Esophagus mucosa (tissue), 1 donor: ENCODE data around the gene ZNF32. TPM values are rescaled to one million over a fixed set of nuclear protein-coding genes. Genes with fewer than 3 reads are reported as not detected.
"Not testable (repeated sequence)": the region's sequence is repeated elsewhere in the genome, so short reads cannot be mapped to it uniquely, and the experiment has no call there.

ENCODE experiments used
- ATAC-seq: fragments of 200-7000 bp; cut with Tn5 transposase; one replicate; pipeline ENCODE4 v1.9.1; 2020
- total RNA-seq: library from RNA; stranded (reverse); gene quantifications from one replicate; pipeline ENCODE4 v1.2.4, GENCODE V29; 2023
- donor health status: DM: yes; HTN: yes; CAD: no.

ZNF32 gene
- total RNA-seq, 1 donor from 2014 or later: 16.8 TPM

GRCh38 chr10:43680035-43680434 is 31.4 kb upstream of the ZNF32 start:
- no peak for ATAC-seq

- ATAC-seq: peak; percentile 97
These were observed 30.8 kb upstream of the ZNF32 start for GRCh38 chr10:43679509-43679908.

GRCh38 chr10:43678654-43679053 is 30.0 kb upstream of the ZNF32 start:
- no peak for ATAC-seq

GRCh38 chr10:43676901-43677300 is 28.2 kb upstream of the ZNF32 start:
- ATAC-seq: no peak

- ATAC-seq: no peak
These were observed 27.6 kb upstream of the ZNF32 start for GRCh38 chr10:43676331-43676730.

GRCh38 chr10:43674553-43675210 is 26.0 kb upstream of the ZNF32 start:
- ATAC-seq: no peak

GRCh38 chr10:43673471-43673870 is 24.8 kb upstream of the ZNF32 start:
- no peak for ATAC-seq

- ATAC-seq: peak; percentile 69
These were observed 23.2 kb upstream of the ZNF32 start for GRCh38 chr10:43671659-43672531.

- no peak for ATAC-seq
These were observed 20.7 kb upstream of the ZNF32 start for GRCh38 chr10:43669386-43669785.

GRCh38 chr10:43667761-43668386 is 19.2 kb upstream of the ZNF32 start:
- ATAC-seq: no peak

- no peak for ATAC-seq
These were observed 18.6 kb upstream of the ZNF32 start for GRCh38 chr10:43667317-43667731.

GRCh38 chr10:43666552-43666951 is 17.9 kb upstream of the ZNF32 start:
- no peak for ATAC-seq

- ATAC-seq: no peak
These were observed 16.4 kb upstream of the ZNF32 start for GRCh38 chr10:43665054-43665453.

GRCh38 chr10:43658227-43658626 is 9.5 kb upstream of the ZNF32 start:
- no peak for ATAC-seq

- ATAC-seq: no peak
These were observed 6.6 kb upstream of the ZNF32 start for GRCh38 chr10:43655311-43655710.

GRCh38 chr10:43653746-43654145 is 5.1 kb upstream of the ZNF32 start:
- ATAC-seq: no peak

GRCh38 chr10:43649185-43649523 is 473 bp upstream of the ZNF32 start:
- no peak for ATAC-seq

- no peak for ATAC-seq
These were observed 635 bp downstream of the ZNF32 start for GRCh38 chr10:43648095-43648397.

- no peak for ATAC-seq
These were observed 1.1 kb downstream of the ZNF32 start for GRCh38 chr10:43647576-43647975.

- no peak for ATAC-seq
These were observed 2.8 kb downstream of the ZNF32 start for GRCh38 chr10:43645866-43646265.

GRCh38 chr10:43644252-43644651 is 4.4 kb downstream of the ZNF32 start:
- ATAC-seq: no peak

- no peak for ATAC-seq
These were observed 8.1 kb downstream of the ZNF32 start for GRCh38 chr10:43640603-43641002.

- not testable (repeated sequence) for ATAC-seq
These were observed 12.9 kb downstream of the ZNF32 start for GRCh38 chr10:43635816-43636215.

GRCh38 chr10:43628956-43629355 is 19.7 kb downstream of the ZNF32 start:
- ATAC-seq: no peak
